ENCODE data around the gene TECPR1. TPM values are rescaled to one million over a fixed set of nuclear protein-coding genes. Genes with fewer than 3 reads are reported as not detected.
A peak's percentile ranks its signal among the peaks of the same experiment; 100 is the strongest.

Gene TECPR1
- total RNA-seq, 1 experiment from 2014 or later, result 13.9 TPM

- Histone ChIP-seq H2AFZ (ENCODE audit: low read length) (no peak overlapping the region), H3K9me3 (ENCODE audit: control insufficient read depth, low read depth, low read length) (no peaks in the 10 kb centered on the region), H2BK120ac (ENCODE audit: low read depth, low read length, poor library complexity, severe bottlenecking) (no peak overlapping the region), H3K18ac (ENCODE audit: insufficient read length, low read depth, low read length) (no peak overlapping the region), H2BK12ac (ENCODE audit: insufficient read length, low read depth, low read length) (no peak overlapping the region), H3T11ph (ENCODE audit: low read length) (no peak overlapping the region), H3K23me2 (ENCODE audit: insufficient read length, low read depth, low read length, poor library complexity, severe bottlenecking) (no peaks in the 10 kb centered on the region), H2AK5ac (ENCODE audit: insufficient read length, low read length) (no peak overlapping the region), H3K79me2 (ENCODE audit: insufficient read depth, low read length) (0 out of 2 replicates have a peak, but pooled peaks cover 3% of the 10 kb centered on the region), H3K14ac (ENCODE audit: insufficient read depth, low read length) (no peak overlapping the region), H2BK15ac (ENCODE audit: low read depth, low read length) (no peak overlapping the region), H2BK5ac (ENCODE audit: insufficient read length, low read length) (no peak overlapping the region), H3K27ac (ENCODE audit: insufficient read length, low read depth, low read length) (no peak overlapping the region), H3K56ac (ENCODE audit: insufficient read length, low read depth, low read length) (no peak overlapping the region), H3K4me1 (ENCODE audit: insufficient read depth, low read length) (no peaks in the 10 kb centered on the region), H4K8ac (replicated peaks; ENCODE audit: insufficient read length, low read depth, low read length) (no peak overlapping the region), H4K20me1 (ENCODE audit: control insufficient read depth, insufficient read depth, insufficient read length) (no peaks in the 10 kb centered on the region), H3K4ac (ENCODE audit: low read depth, low read length) (no peak overlapping the region), H4K5ac (ENCODE audit: insufficient read length, low read depth, low read length) (no peak overlapping the region), H3K79me1 (ENCODE audit: insufficient read depth, low read depth, low read length, poor library complexity, severe bottlenecking) (no peaks in the 10 kb centered on the region), H3K27me3 (ENCODE audit: insufficient read depth, low read length) (no peaks in the 10 kb centered on the region), H3K23ac (ENCODE audit: insufficient read length, low read depth, low read length) (no peak overlapping the region), H3K4me2 (ENCODE audit: insufficient read depth, insufficient read length, low read length) (no peak overlapping the region), H4K91ac (ENCODE audit: insufficient read length, low read depth, low read length) (no peak overlapping the region), H2BK20ac (ENCODE audit: low read depth, low read length, poor library complexity, severe bottlenecking) (no peak overlapping the region), H3K9ac (ENCODE audit: extremely low read depth, insufficient read length, low read length) (no peak overlapping the region)
- WGBS (ENCODE audit: extremely low coverage, insufficient read length, low lambda C conversion rate), result no CpG with 5 or more reads among the region's 15 CpGs
- Mint-ChIP-seq H3K4me1 (no peaks in the 10 kb centered on the region), H3K4me3 (no peak overlapping the region), H3K36me3 (ENCODE audit: insufficient read depth in 1 of 3, low read depth in 3 of 3) (peaks cover 13 to 34% (median 29%) of the 10 kb centered on the region in 3 experiments; a peak in 6 of 7 replicates), H3K9me3 (no peaks in the 10 kb centered on the region), H3K27ac (peak overlapping the region; percentile 63 to 76 (median 72); a peak in 4 of 7 replicates), H3K27me3 (ENCODE audit: low read depth) (no peaks in the 10 kb centered on the region)
- TF ChIP-seq CTCF (conservative IDR thresholded peaks at IDR 0.05), result no peak
- no peak for DNase-seq
Observed at GRCh38 chr7:98202367-98203195, 49.5 kb downstream of the TECPR1 start.
